HuH-7.5 (cell line): ENCODE measurements around the gene ATF7IP2.
A peak's percentile ranks its signal among the peaks of the same experiment; 100 is the strongest.
"Not testable (repeated sequence)": the region's sequence is repeated elsewhere in the genome, so short reads cannot be mapped to it uniquely, and the experiment has no call there.

Experiments
- DNase-seq: peaks from one replicate; pipeline ENCODE4 v3.0.0; 2011; ENCODE audit warnings: low spot score

The ATF7IP2 gene

GRCh38 chr16:10385725-10386516, at the start of gene ATF7IP2:
TSS of gene ATF7IP2 (plus strand) at chr16:10386061. CDS start at chr16:10430621, 44,560 bp downstream.
- DNase-seq = peak; percentile 88

GRCh38 chr16:10338426-10338825, 47.4 kb upstream of the ATF7IP2 start:
- DNase-seq = no peak

- no peak for DNase-seq
These were observed 45.8 kb upstream of the ATF7IP2 start for GRCh38 chr16:10339777-10340732.

- DNase-seq = no peak
These were observed 42.6 kb upstream of the ATF7IP2 start for GRCh38 chr16:10343124-10343760.

GRCh38 chr16:10344699-10345098, 41.2 kb upstream of the ATF7IP2 start:
- not testable (repeated sequence) for DNase-seq

GRCh38 chr16:10345629-10346028, 40.2 kb upstream of the ATF7IP2 start:
- no peak for DNase-seq

- no peak for DNase-seq
These were observed 36.0 kb upstream of the ATF7IP2 start for GRCh38 chr16:10349851-10350250.

GRCh38 chr16:10352262-10352661, 33.6 kb upstream of the ATF7IP2 start:
- no peak for DNase-seq

GRCh38 chr16:10355589-10355988, 30.3 kb upstream of the ATF7IP2 start:
- DNase-seq = no peak

- DNase-seq = no peak
These were observed 28.7 kb upstream of the ATF7IP2 start for GRCh38 chr16:10356870-10357842.

- DNase-seq = not testable (repeated sequence)
These were observed 24.1 kb upstream of the ATF7IP2 start for GRCh38 chr16:10361747-10362076.

- DNase-seq = peak; percentile 38
These were observed 23.6 kb upstream of the ATF7IP2 start for GRCh38 chr16:10362077-10362863.

GRCh38 chr16:10362864-10363197, 23.0 kb upstream of the ATF7IP2 start:
- not testable (repeated sequence) for DNase-seq

GRCh38 chr16:10366619-10367018, 19.2 kb upstream of the ATF7IP2 start:
- not testable (repeated sequence) for DNase-seq

- no peak for DNase-seq
These were observed 18.2 kb upstream of the ATF7IP2 start for GRCh38 chr16:10367616-10368188.

- no peak for DNase-seq
These were observed 16.8 kb upstream of the ATF7IP2 start for GRCh38 chr16:10368969-10369551.

- DNase-seq = no peak
These were observed 15.7 kb upstream of the ATF7IP2 start for GRCh38 chr16:10370096-10370726.

GRCh38 chr16:10371592-10371991, 14.3 kb upstream of the ATF7IP2 start:
- DNase-seq = no peak

GRCh38 chr16:10373556-10373955, 12.3 kb upstream of the ATF7IP2 start:
- no peak for DNase-seq
